GM12873 (cell line): ENCODE measurements around the gene SSRP1.

Source experiments
- CTCF ChIP-seq: IDR thresholded peaks from 2 replicates; pipeline ENCODE4 v1.5.1; 2012; ENCODE audit warnings: low read depth, mild to moderate bottlenecking, moderate library complexity, low read length, control low read depth; ENCODE audit not compliant: insufficient read depth; ENCODE audit errors: missing control alignments

SSRP1 gene

GRCh38 chr11:57307666-57308270 is 27.9 kb downstream of the SSRP1 start:
- TF ChIP-seq CTCF, result no peak

DNA sequence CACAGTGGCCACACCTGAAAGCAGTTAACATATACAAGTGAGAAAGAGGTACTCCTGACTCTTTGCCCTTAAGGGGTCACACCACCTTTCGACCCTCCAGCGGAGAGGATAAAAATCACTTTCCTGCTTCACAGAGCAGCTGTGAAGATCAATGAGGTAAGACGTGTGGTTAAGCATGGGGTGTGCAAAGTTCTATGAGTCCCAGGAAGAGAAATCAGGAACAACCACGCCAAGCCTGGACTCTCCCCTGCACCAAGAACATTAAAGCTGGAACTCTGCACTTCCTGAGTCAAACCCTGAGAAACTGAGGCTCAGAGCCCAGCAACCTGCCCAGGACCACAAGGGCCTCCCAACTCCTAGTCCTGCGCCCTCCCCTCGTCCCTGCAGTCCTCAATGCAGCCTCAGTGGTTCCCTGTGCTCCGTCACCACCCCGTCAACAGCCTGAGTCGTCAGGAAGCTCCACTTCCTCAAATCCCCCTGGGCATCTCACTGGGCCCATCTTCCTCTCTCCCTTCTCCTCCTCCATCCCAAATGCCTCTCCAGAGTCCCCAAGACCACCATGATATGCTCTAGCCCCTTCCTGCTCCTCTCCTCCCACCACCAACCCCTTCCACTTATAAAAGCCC is 28.6 kb downstream of the SSRP1 start:
- no peak for TF ChIP-seq CTCF

DNA sequence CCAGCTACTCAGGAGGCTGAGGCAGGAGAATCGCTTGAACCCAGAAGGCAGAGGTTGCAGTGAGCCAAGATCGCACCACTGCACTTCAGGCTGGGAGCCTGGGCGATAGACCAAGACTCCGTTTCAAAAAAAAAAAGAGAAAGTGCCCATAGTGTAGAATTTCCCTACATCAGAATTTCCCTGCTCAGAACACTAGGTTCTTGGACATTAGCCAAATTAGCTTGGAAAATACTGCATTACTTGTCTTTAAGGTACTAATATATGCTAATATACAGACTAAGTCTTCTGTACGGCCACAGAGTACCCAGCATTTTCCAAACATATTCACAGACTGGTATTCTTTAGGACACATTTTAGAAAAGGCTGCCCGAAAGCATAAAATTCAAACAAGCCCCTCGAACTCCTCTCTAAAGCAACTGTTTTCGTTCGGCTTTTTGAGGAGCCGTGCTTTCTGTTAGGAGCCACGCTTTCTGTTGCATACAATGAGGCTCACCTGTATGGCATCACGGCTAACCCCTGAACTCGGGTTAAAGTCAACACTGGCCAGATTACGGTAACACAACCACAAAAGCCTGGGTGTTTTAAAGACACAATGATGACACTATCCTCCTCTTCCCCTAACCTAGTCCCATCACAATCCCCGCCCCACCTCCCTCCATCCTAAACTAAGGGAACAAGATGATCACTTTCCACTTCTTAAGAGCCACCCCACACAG is 29.4 kb downstream of the SSRP1 start:
- TF ChIP-seq CTCF, result no peak

- no peak for TF ChIP-seq CTCF
Observed at GRCh38 chr11:57305523-57305922, 30.2 kb downstream of the SSRP1 start.

- no peak for TF ChIP-seq CTCF
Observed at GRCh38 chr11:57303990-57304579, 31.6 kb downstream of the SSRP1 start.

GRCh38 chr11:57303280-57303989 is 32.3 kb downstream of the SSRP1 start:
- no peak for TF ChIP-seq CTCF
